GM23338 (cell line): Measurements from ENCODE around the gene C1orf210. TPM values are rescaled to one million over a fixed set of nuclear protein-coding genes. Genes with fewer than 3 reads are reported as not detected.

Experiments used
- CREB1 ChIP-seq: fragments of 250-450 bp; sonication (Bioruptor Pico); IDR thresholded peaks from 2 replicates; pipeline ENCODE4 v1.5.0; 2020; ENCODE audit warnings: low read depth, mild to moderate bottlenecking, moderate library complexity
- POLR2AphosphoS5 ChIP-seq: IDR thresholded peaks from 2 replicates; pipeline ENCODE4 v1.6.1; 2016; ENCODE audit warnings: antibody characterized with exemption, low read depth
- ZNF331 ChIP-seq: fragments of 250-450 bp; sonication (Bioruptor Pico); IDR thresholded peaks from 2 replicates; pipeline ENCODE4 v1.5.0; 2020; ENCODE audit warnings: low read depth, mild to moderate bottlenecking, moderate library complexity
- polyA plus RNA-seq: library from polyadenylated mRNA; unstranded; fragments of >200 nt; fragmentation: Nextera tagmentation; extraction: Ambion mirVana; gene quantifications from 2 replicates; pipeline ENCODE4 v1.2.1, GENCODE V29; 2016
- total RNA-seq: library from RNA; depleted of rRNA; stranded (reverse); fragments of >200 nt; shearing (Covaris generic); gene quantifications from 2 replicates; pipeline ENCODE4 v1.2.3, GENCODE V29; 2014
- TF ChIP-seq, protein P1 (sequence below): fragments of 250-450 bp; sonication (Bioruptor Pico); IDR thresholded peaks from 2 replicates; pipeline ENCODE4 v1.5.0; 2020; ENCODE audit warnings: mild to moderate bottlenecking, moderate library complexity
- TF ChIP-seq, protein P2 (sequence below): IDR thresholded peaks from one replicate; pipeline ENCODE4 v1.6.1; 2018; ENCODE audit warnings: antibody characterized with exemption; ENCODE audit not compliant: unreplicated experiment
- TF ChIP-seq, protein P3 (sequence below): IDR thresholded peaks from 2 replicates; pipeline ENCODE4 v1.6.1; 2016; ENCODE audit warnings: antibody characterized with exemption

Gene C1orf210
- total and polyA plus RNA-seq, 2 experiments from 2014 or later = 10.3 to 17.1 TPM

DNA sequence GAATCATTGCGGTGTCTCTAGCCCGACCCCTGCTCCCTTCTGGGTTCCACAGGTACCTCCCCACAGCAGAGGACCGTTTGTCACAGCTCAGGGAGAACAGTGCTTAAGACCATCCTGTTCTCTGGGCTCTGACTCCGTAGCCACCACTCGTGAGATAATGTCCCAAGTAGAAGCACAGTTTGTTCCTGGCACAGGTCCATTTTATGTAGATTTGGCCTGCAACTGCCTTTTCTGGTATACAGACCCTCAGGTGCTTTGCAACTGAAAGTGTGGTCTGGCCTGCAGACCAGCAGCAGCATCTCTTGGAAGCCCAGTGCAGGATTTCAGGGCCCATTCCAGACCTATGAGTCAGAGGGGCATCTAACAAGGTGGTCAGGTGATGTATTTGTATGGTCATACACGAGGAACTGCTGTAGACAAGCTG lies 44.0 kb downstream of the C1orf210 start (continued):
- TF ChIP-seq, protein P1, sequence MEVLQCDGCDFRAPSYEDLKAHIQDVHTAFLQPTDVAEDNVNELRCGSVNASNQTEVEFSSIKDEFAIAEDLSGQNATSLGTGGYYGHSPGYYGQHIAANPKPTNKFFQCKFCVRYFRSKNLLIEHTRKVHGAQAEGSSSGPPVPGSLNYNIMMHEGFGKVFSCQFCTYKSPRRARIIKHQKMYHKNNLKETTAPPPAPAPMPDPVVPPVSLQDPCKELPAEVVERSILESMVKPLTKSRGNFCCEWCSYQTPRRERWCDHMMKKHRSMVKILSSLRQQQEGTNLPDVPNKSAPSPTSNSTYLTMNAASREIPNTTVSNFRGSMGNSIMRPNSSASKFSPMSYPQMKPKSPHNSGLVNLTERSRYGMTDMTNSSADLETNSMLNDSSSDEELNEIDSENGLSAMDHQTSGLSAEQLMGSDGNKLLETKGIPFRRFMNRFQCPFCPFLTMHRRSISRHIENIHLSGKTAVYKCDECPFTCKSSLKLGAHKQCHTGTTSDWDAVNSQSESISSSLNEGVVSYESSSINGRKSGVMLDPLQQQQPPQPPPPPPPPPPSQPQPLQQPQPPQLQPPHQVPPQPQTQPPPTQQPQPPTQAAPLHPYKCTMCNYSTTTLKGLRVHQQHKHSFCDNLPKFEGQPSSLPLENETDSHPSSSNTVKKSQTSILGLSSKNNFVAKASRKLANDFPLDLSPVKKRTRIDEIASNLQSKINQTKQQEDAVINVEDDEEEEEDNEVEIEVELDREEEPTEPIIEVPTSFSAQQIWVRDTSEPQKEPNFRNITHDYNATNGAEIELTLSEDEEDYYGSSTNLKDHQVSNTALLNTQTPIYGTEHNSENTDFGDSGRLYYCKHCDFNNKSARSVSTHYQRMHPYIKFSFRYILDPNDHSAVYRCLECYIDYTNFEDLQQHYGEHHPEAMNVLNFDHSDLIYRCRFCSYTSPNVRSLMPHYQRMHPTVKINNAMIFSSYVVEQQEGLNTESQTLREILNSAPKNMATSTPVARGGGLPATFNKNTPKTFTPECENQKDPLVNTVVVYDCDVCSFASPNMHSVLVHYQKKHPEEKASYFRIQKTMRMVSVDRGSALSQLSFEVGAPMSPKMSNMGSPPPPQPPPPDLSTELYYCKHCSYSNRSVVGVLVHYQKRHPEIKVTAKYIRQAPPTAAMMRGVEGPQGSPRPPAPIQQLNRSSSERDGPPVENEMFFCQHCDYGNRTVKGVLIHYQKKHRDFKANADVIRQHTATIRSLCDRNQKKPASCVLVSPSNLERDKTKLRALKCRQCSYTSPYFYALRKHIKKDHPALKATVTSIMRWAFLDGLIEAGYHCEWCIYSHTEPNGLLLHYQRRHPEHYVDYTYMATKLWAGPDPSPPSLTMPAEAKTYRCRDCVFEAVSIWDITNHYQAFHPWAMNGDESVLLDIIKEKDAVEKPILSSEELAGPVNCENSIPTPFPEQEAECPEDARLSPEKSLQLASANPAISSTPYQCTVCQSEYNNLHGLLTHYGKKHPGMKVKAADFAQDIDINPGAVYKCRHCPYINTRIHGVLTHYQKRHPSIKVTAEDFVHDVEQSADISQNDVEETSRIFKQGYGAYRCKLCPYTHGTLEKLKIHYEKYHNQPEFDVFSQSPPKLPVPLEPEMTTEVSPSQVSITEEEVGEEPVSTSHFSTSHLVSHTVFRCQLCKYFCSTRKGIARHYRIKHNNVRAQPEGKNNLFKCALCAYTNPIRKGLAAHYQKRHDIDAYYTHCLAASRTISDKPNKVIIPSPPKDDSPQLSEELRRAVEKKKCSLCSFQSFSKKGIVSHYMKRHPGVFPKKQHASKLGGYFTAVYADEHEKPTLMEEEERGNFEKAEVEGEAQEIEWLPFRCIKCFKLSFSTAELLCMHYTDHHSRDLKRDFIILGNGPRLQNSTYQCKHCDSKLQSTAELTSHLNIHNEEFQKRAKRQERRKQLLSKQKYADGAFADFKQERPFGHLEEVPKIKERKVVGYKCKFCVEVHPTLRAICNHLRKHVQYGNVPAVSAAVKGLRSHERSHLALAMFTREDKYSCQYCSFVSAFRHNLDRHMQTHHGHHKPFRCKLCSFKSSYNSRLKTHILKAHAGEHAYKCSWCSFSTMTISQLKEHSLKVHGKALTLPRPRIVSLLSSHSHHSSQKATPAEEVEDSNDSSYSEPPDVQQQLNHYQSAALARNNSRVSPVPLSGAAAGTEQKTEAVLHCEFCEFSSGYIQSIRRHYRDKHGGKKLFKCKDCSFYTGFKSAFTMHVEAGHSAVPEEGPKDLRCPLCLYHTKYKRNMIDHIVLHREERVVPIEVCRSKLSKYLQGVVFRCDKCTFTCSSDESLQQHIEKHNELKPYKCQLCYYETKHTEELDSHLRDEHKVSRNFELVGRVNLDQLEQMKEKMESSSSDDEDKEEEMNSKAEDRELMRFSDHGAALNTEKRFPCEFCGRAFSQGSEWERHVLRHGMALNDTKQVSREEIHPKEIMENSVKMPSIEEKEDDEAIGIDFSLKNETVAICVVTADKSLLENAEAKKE = no peak
- no peak for TF ChIP-seq CREB1 (CRISPR knock-in tag)
- TF ChIP-seq POLR2AphosphoS5 = no peak
- TF ChIP-seq, protein P2, sequence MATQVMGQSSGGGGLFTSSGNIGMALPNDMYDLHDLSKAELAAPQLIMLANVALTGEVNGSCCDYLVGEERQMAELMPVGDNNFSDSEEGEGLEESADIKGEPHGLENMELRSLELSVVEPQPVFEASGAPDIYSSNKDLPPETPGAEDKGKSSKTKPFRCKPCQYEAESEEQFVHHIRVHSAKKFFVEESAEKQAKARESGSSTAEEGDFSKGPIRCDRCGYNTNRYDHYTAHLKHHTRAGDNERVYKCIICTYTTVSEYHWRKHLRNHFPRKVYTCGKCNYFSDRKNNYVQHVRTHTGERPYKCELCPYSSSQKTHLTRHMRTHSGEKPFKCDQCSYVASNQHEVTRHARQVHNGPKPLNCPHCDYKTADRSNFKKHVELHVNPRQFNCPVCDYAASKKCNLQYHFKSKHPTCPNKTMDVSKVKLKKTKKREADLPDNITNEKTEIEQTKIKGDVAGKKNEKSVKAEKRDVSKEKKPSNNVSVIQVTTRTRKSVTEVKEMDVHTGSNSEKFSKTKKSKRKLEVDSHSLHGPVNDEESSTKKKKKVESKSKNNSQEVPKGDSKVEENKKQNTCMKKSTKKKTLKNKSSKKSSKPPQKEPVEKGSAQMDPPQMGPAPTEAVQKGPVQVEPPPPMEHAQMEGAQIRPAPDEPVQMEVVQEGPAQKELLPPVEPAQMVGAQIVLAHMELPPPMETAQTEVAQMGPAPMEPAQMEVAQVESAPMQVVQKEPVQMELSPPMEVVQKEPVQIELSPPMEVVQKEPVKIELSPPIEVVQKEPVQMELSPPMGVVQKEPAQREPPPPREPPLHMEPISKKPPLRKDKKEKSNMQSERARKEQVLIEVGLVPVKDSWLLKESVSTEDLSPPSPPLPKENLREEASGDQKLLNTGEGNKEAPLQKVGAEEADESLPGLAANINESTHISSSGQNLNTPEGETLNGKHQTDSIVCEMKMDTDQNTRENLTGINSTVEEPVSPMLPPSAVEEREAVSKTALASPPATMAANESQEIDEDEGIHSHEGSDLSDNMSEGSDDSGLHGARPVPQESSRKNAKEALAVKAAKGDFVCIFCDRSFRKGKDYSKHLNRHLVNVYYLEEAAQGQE = no peak
- TF ChIP-seq ZNF331 (CRISPR knock-in tag) = no peak
- TF ChIP-seq, protein P3, sequence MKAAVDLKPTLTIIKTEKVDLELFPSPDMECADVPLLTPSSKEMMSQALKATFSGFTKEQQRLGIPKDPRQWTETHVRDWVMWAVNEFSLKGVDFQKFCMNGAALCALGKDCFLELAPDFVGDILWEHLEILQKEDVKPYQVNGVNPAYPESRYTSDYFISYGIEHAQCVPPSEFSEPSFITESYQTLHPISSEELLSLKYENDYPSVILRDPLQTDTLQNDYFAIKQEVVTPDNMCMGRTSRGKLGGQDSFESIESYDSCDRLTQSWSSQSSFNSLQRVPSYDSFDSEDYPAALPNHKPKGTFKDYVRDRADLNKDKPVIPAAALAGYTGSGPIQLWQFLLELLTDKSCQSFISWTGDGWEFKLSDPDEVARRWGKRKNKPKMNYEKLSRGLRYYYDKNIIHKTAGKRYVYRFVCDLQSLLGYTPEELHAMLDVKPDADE = no peak
